Sciatic nerve (tissue), 2 donors: Measurements from ENCODE around the gene PPP1R14B. TPM values are rescaled to one million over a fixed set of nuclear protein-coding genes. Genes with fewer than 3 reads are reported as not detected.
"Not testable (repeated sequence)": the region's sequence is repeated elsewhere in the genome, so short reads cannot be mapped to it uniquely, and the experiment has no call there.

Source experiments
- ATAC-seq: fragments of 200-7000 bp; cut with Tn5 transposase; one replicate; pipeline ENCODE4 v1.9.1; 2020; ENCODE audit warnings: mild to moderate bottlenecking, moderate library complexity
- DNase-seq: peaks from one replicate; pipeline ENCODE4 v3.0.0-alpha.2; 2020; ENCODE audit warnings: low spot score
- intact Hi-C: fragments of 100-400 bp; cut with DNase I; formaldehyde crosslinking; loops from one replicate; pipeline ENCODE4 v1.14.2; 2022
- total RNA-seq: library from RNA; stranded (reverse); fragmentation: NEBNext Ultra II Directional; extraction: Animal tissue kit (Norgen Biotek cat#: 25700); gene quantifications from one replicate; pipeline ENCODE4 v1.2.1, GENCODE V29; 2021
- donor health status: DM: no; HTN: no; CAD: no.
- donor health status: DM: no; HTN: no; CAD: no.

Gene PPP1R14B
- total RNA-seq, 1 donor from 2014 or later, result 48.8 TPM

GRCh38 chr11:64250415-64251015 lies 3.8 kb upstream of the PPP1R14B start:
- ATAC-seq (no peak), DNase-seq (no peak)
- intact Hi-C loops, result no loop called here

DNA sequence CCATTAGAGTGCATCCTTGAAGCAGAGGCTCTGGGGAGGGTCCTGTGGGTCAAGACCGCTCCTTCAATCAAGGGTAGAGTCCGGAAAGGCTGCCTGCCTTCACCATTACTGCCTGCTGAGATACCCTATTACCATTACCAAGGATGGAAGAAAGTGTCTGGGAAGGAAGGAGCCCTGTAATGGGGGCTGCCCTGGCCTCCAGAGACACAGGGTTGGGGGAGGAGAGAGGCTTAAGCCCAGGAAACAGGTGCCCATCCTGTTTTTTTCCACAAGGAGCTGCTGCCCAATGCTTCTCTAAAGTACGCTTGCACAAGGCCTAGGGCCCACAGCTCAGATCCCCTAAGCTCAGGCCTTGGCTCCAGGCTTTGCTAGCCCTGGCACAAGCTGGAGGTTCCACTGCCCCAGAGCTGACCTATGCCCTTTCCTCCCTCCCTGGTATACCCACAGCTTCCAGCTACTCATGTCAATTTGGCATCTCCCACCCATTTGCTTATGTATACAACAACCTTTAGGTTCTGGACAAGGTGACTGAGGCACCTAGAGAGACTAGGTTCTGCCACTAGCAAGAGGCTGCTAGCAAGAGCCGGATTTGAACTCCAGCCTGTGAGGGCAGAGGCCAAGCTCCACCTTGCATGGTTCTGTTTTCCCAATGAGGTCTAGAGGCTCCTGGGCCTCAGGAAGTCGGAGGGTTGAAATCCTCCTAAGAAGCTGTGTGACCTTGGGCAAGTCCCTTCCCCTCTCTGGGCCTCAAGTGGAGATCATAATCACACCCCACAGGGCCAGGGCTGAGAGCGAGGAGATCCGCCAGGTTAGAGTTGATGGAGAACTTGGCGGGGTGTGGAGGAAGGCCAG lies 3.0 kb upstream of the PPP1R14B start:
- no peak for DNase-seq
- ATAC-seq, result no peak
- intact Hi-C loops, result no loop called here

DNA sequence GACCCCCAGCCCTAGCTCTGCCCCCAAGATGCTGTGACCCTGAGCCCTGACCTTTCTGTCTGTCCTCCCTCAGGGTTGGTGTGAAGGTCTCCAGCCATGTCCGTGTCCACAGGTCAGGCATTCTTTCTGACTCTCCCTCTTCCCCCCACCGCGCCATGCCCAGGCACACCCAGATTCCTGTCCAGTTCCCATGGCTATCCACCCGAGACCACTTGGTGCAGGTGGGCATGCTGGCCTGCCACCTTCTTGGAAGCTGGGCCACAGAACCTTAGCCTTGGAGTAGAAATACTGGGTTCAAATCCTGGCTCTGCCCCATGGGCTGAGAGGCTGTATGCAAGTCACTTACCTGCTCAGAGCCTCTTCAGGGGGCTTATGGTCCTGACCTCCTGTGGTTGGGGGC lies 2.3 kb upstream of the PPP1R14B start:
- intact Hi-C loops, result no loop called here
- DNase-seq, result no peak
- ATAC-seq, result no peak

- no peak for ATAC-seq
- no peak for DNase-seq
- intact Hi-C loops, result no loop called here
Observed at GRCh38 chr11:64248578-64248977, 1.8 kb upstream of the PPP1R14B start.

- ATAC-seq (no peak), DNase-seq (no peak)
- intact Hi-C loops, result no loop called here
Observed at GRCh38 chr11:64247729-64248531, 1.2 kb upstream of the PPP1R14B start.

GRCh38 chr11:64246621-64246870 lies 197 bp downstream of the PPP1R14B start:
- ATAC-seq, intact Hi-C loops, DNase-seq: not testable (repeated sequence)

- DNase-seq (peak; percentile 82), ATAC-seq (no peak)
- intact Hi-C loops, result no loop called here
Observed at GRCh38 chr11:64245797-64246620, 734 bp downstream of the PPP1R14B start.

DNA sequence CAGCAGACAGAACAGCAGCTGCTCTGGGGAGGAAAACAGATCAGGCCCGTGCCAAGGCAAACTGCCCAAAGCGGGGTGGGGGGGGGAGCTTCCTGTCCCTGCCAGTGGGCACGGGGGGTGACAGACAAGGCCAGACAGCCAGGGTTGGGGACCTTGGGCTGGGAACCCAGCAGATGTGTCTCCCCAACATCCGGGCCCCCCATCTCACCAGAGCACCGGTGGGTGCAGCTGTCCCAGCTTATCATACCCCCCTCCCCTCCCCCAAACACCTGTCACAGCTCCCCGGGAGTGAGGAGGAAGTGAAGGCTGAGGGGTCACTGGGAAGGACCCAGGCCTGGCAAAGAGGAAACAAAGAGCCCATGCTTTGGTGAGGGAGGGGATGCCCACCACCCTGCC lies 1.3 kb downstream of the PPP1R14B start:
- ATAC-seq (no peak), DNase-seq (peak; percentile 77)
- intact Hi-C loops, result no loop called here

DNA sequence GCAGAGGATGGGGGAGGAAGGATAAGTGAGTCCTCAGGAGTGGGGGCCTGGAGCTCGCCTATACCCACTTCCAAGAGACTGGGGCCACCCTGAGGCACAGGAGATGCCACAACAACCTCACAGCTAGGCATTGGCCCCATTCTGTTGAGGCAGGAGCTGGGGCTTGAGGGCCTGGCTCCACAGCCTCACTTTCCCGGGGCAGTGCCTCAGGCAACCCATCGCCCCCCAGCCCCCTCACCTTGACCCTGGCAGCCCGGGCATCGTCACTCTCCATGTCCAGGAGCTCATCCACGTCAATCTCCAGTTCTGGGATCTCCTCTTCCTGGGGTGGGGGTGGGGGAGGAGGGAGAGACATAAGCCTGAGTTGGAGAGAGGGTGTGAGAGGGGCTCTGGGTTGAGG lies 1.8 kb downstream of the PPP1R14B start:
- intact Hi-C loops, result no loop called here
- ATAC-seq, result no peak
- DNase-seq, result no peak

DNA sequence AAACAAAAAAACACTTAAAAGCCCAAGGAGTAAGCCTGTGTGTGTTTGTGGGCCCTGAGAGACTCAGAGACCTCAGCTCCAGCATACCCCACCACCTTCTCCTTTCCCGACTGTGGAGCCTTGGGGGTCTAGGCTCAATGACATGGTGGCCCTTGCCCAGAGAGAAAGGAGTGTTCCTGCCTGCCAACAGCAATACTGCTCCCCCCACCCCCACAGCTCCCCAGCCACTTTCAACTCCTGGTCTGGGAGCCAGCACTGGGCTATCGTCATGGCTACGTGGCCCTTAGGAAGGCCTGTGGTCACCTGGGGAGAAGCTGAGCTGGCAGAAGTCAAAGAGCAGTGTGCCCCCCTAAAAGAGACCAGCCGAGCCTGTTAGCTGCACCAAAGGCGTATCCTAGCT lies 2.6 kb downstream of the PPP1R14B start:
- ATAC-seq (no peak), DNase-seq (no peak)
- intact Hi-C loops, result no loop called here

DNA sequence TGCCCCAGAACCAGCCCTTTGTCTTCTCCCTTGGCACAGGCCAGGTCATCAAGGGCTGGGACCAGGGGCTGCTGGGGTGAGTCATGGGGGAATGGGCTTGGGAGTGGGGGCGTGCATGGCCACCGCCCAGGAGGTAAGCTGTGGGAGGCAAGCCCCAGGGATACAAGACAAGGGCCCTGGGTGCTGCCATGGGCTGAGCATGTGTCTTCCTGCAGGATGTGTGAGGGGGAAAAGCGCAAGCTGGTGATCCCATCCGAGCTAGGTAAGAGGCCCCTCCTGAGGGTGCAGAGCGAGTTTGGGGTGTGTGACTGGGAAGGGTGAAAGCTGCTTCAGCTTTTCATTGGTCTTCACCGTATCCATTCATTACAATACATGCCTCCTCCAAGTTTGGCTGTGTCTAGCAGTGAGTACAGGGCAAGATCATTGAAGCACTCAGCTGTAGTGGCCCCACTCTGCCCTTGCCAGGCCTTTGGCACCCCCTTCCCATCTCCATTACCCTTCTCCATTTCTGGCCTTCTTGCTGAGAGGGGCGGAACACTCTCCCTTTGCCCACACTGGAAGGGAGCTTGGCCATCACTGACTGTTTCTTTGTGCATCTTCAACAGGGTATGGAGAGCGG lies 3.4 kb downstream of the PPP1R14B start:
- intact Hi-C loops, result no loop called here
- no peak for ATAC-seq
- no peak for DNase-seq

DNA sequence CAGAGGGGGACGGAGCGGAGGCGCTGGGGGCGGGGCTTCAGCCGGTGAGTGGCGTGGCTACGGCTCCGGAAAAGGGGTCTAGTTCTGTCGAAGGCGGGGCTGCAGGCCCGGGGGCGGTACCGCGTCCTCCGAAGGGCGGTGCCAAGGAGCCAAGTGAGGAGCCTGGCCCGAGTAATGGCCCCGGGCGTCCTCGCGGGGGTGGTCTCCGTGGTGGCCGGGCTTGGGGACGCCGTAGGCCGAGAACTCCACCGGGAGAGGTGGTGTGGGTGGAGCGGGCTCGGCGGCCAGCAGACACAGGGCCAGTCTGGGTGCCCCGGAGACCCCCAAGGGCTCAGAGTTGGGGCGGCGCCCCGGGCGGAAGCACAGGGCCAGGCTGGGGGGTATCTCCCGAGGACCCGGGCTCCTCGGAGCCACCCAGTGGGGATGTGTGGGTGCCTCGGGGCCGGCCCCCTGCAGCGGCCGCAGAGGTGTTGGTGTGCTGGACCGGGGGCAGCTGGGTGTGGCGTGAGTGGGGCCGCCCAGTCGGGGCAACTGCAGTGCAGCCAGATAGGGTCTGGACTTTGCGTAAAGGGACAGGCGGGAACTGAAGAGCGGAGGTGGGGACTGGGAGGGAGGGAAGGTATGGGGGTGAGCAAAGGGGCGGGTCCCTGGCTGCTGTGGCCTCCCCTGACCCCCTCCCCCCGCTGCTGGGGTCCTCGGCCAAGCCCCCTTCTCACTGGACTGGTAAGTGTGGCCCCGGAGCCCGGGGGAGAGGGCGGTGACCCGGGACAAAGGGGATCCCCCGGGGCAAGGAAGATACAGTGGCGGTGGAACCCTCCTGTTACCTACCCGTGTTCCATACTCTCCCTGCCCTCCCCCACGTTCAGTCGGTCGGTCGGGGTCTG lies 5.0 kb downstream of the PPP1R14B start:
- DNase-seq (peak; percentile 82), ATAC-seq (peak; percentile 7)
- intact Hi-C loops, result no loop called here

GRCh38 chr11:64241241-64241490 lies 5.6 kb downstream of the PPP1R14B start:
- intact Hi-C loops, result no loop called here
- DNase-seq (peak; percentile 100), ATAC-seq (peak; percentile 92)

DNA sequence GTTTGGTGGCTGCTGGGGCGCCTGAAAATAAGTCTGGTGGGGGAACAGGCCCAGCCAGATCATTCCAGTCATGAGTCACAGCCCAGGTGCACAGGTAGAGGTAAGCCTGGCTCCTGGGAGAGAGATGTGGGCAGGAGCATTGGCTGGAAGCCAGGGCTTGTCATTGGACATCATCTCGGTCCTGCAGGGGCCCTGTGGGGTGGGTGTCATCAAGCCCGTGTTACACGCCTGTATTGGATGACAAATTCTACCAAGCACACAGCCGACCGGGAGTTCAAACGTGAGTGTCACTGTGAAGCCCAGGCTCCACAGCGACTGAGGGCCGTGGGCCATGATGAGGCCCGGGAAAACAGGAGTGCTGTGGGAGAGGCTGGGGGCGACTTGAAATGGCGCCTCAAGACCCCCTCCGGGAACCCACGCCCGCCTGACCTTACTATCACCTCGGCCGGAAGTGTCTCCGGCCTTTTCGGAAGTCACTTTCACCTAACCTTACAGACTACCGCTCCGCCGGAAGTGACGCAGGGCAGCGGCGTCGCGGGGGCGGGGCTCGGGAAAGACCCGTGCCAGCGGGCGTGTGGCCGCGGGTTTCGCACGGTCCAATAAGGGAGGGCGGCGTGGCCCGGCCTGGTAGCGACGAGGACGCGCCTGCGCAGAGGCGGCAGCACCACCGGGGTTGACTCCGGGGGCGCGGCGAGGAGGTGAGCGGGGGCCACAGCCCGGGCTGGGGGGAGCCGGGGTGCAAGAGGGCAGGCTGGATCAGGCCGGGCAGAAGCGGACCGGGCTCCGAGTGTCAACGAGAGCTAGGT lies 6.1 kb downstream of the PPP1R14B start, which contains the start of gene FKBP2:
FKBP2 (plus strand) TSS at position 661 of the 806 bp plus-strand sequence. CDS start 1,293 bp downstream, outside the sequence.
- ATAC-seq (peak; percentile 84), DNase-seq (peak; percentile 98)
- intact Hi-C loops, result no loop called here

GRCh38 chr11:64239662-64240434 lies 6.9 kb downstream of the PPP1R14B start:
- no peak for DNase-seq
- ATAC-seq, result no peak
- intact Hi-C loops, result no loop called here

GRCh38 chr11:64238999-64239398 lies 7.7 kb downstream of the PPP1R14B start:
- DNase-seq, result no peak

GRCh38 chr11:64238076-64238475 lies 8.7 kb downstream of the PPP1R14B start:
- ATAC-seq (no peak), DNase-seq (no peak)
- intact Hi-C loops, result no loop called here

More at GRCh38 chr11:64238999-64239398, 7.7 kb downstream of the PPP1R14B start:
- intact Hi-C loops, result no loop called here
- ATAC-seq, result no peak
